SK-N-SH (cell line): ENCODE data around the gene FAM135A. TPM values are rescaled to one million over a fixed set of nuclear protein-coding genes. Genes with fewer than 3 reads are reported as not detected.

Experiments
- CTCF ChIA-PET: fragments of 300-600, 350-600 bp; formaldehyde crosslinking; extraction: SDS; loops from one replicate; lab custom pipeline; 2021; lab: Yijun Ruan, JAX
- POLR2A ChIA-PET: fragments of 350-600 bp; sonication (Branson Sonifier 250); formaldehyde crosslinking; extraction: SDS; loops from one replicate; lab custom pipeline; 2020; ENCODE audit warnings: antibody characterized with exemption, inconsistent platforms; lab: Yijun Ruan, JAX
- DNase-seq: peaks from one replicate; pipeline ENCODE4 v3.0.0; 2012
- H2AFZ ChIP-seq: fragments of 200-600 bp; sonication (generic); 2 replicates; pipeline ENCODE4 v1.8.1; 2016; ENCODE audit warnings: antibody characterized with exemption, mild to moderate bottlenecking, low read depth
- H3F3A ChIP-seq: fragments of 200-600 bp; sonication (generic); replicated peaks from 2 replicates; pipeline ENCODE3; 2016; ENCODE audit warnings: antibody characterized with exemption, mild to moderate bottlenecking; ENCODE audit not compliant: insufficient read depth
- H3K27ac ChIP-seq, 2 experiments: fragments of 200-500 bp in 1 of 2; fragments of 200-600 bp in 1 of 2; sonication (Bioruptor generic) in 1 of 2; sonication (generic), shearing (Covaris generic) in 1 of 2; 2 replicates each; pipeline versions ENCODE4 v1.5.1 to v1.6.1; 2014 to 2016; ENCODE audit warnings: low read depth in 2 of 2, inconsistent platforms in 1 of 2, low read length in 1 of 2, mild to moderate bottlenecking in 1 of 2, mixed read lengths in 1 of 2
- H3K27me3 ChIP-seq: fragments of 200-600 bp; sonication (generic), shearing (Covaris generic); 2 replicates; pipeline ENCODE4 v1.6.1; 2016; ENCODE audit warnings: mixed run types; ENCODE audit not compliant: insufficient read depth
- H3K36me3 ChIP-seq, 2 experiments: fragments of 200-500 bp in 1 of 2; fragments of 200-600 bp in 1 of 2; sonication (Bioruptor generic) in 1 of 2; sonication (generic) in 1 of 2; replicated peaks in 1 of 2; 2 replicates each; pipeline versions ENCODE3 to v1.5.1; 2014 to 2016; ENCODE audit warnings: low read length in 1 of 2, mild to moderate bottlenecking in 1 of 2; ENCODE audit not compliant: insufficient read depth in 2 of 2, control insufficient read depth in 1 of 2
- H3K4me1 ChIP-seq, 2 experiments: fragments of 200-500 bp in 1 of 2; fragments of 200-600 bp in 1 of 2; sonication (Bioruptor generic) in 1 of 2; sonication (generic), shearing (Covaris generic) in 1 of 2; 2 replicates each; pipeline versions ENCODE4 v1.5.1 to v1.6.1; 2014 to 2016; ENCODE audit warnings: low read depth in 1 of 2, low read length in 1 of 2, mixed run types in 1 of 2; ENCODE audit not compliant: insufficient read depth in 2 of 2, control insufficient read depth in 1 of 2
- H3K4me2 ChIP-seq: fragments of 200-600 bp; sonication (generic), shearing (Covaris generic); 2 replicates; pipeline ENCODE4 v1.6.1; 2017; ENCODE audit warnings: mixed run types
- H3K4me3 ChIP-seq, 2 experiments: fragments of 200-500 bp in 1 of 2; fragments of 200-600 bp in 1 of 2; sonication (Bioruptor generic) in 1 of 2; sonication (generic), shearing (Covaris generic) in 1 of 2; 2 replicates each; pipeline versions ENCODE4 v1.5.1 to v1.8.1; 2014 to 2016; ENCODE audit warnings: low read depth in 2 of 2, inconsistent platforms in 1 of 2, low read length in 1 of 2, mild to moderate bottlenecking in 1 of 2, mixed read lengths in 1 of 2, moderate library complexity in 1 of 2
- H3K79me2 ChIP-seq: fragments of 200-600 bp; sonication (generic); 2 replicates; pipeline ENCODE4 v1.8.1; 2017; ENCODE audit warnings: mild to moderate bottlenecking; ENCODE audit not compliant: insufficient read depth
- H3K9ac ChIP-seq: fragments of 200-600 bp; sonication (generic); 2 replicates; pipeline ENCODE4 v1.6.1; 2017; ENCODE audit warnings: mixed run types
- H3K9me2 ChIP-seq: fragments of 200-600 bp; sonication (generic); 2 replicates; pipeline ENCODE4 v1.6.1; 2017; ENCODE audit warnings: mixed run types
- H3K9me3 ChIP-seq: fragments of 200-600 bp; sonication (generic); 2 replicates; pipeline ENCODE4 v1.6.1; 2017; ENCODE audit warnings: mixed run types, mild to moderate bottlenecking, moderate library complexity
- H4K20me1 ChIP-seq: fragments of 200-600 bp; sonication (generic); 2 replicates; pipeline ENCODE4 v1.6.1; 2017; ENCODE audit warnings: mild to moderate bottlenecking, mixed run types; ENCODE audit not compliant: insufficient read depth
- CHD2 ChIP-seq: fragments of 150-350 bp; IDR thresholded peaks from 2 replicates; pipeline ENCODE4 v1.6.1; 2018; ENCODE audit warnings: low read length; ENCODE audit not compliant: partially characterized antibody
- EZH2phosphoT487 ChIP-seq: fragments of 200-600 bp; sonication (generic); IDR thresholded peaks from 2 replicates; pipeline ENCODE4 v1.6.1; 2017; ENCODE audit warnings: low read depth, mixed run types, mild to moderate bottlenecking, antibody characterized with exemption, moderate library complexity, borderline replicate concordance
- FOXJ3 ChIP-seq: sonication (generic); formaldehyde crosslinking; IDR thresholded peaks from 2 replicates; pipeline ENCODE4 v1.5.1; 2020; ENCODE audit warnings: mild to moderate bottlenecking, missing genetic modification reagents
- FOXM1 ChIP-seq: IDR thresholded peaks from 2 replicates; pipeline ENCODE4 v1.4.0; 2012; ENCODE audit warnings: low read depth, mild to moderate bottlenecking
- IRF3 ChIP-seq: fragments of 150-350 bp; IDR thresholded peaks from 2 replicates; pipeline ENCODE4 v1.6.1; 2016; ENCODE audit warnings: mild to moderate bottlenecking, low read depth, low read length
- MXI1 ChIP-seq: IDR thresholded peaks from 2 replicates; pipeline ENCODE4 v1.6.1; 2012; ENCODE audit warnings: mild to moderate bottlenecking, low read depth, low read length, improper control_type of control experiment
- NRF1 ChIP-seq: IDR thresholded peaks from 2 replicates; pipeline ENCODE4 v1.6.1; 2012; ENCODE audit warnings: low read depth, mild to moderate bottlenecking, low read length
- POLR2AphosphoS5 ChIP-seq: IDR thresholded peaks from 2 replicates; pipeline ENCODE4 v1.6.1; 2012; ENCODE audit warnings: low read depth, low read length
- RFX5 ChIP-seq: IDR thresholded peaks from 2 replicates; pipeline ENCODE4 v1.6.1; 2012; ENCODE audit warnings: mild to moderate bottlenecking, improper control_type of control experiment, low read length
- SIN3A ChIP-seq: IDR thresholded peaks from 2 replicates; pipeline ENCODE4 v1.6.1; 2012; ENCODE audit warnings: low read depth, mild to moderate bottlenecking, low read length, moderate library complexity, borderline replicate concordance
- SMC3 ChIP-seq: IDR thresholded peaks from 2 replicates; pipeline ENCODE4 v1.6.1; 2012; ENCODE audit warnings: low read depth, low read length, improper control_type of control experiment
- TAF1 ChIP-seq: IDR thresholded peaks from 2 replicates; pipeline ENCODE4 v1.6.1; 2012; ENCODE audit warnings: low read depth, mild to moderate bottlenecking, low read length, moderate library complexity, borderline replicate concordance
- WGBS: methylation state at CpG from one replicate; pipeline ENCODE4 v1.1.6; 2017; ENCODE audit warnings: low lambda C conversion rate; 5-methylcytosine and 5-hydroxymethylcytosine counted together
- polyA plus RNA-seq, 3 experiments: library from polyadenylated mRNA; depleted of rRNA; stranded (reverse); fragments of >200 nt; gene quantifications; 2 replicates each; pipeline ENCODE4 v1.2.3, GENCODE V29; 2012

Gene FAM135A
- polyA plus RNA-seq, 1 of the 3 experiments (the other 2 are of a cell fraction), result 2.6 TPM

GRCh38 chr6:70507161-70507560, 93.9 kb downstream of the FAM135A start:
- H2AFZ ChIP-seq, result no peak overlapping the region
- no peak overlapping the region for H3K4me3 ChIP-seq
- no peaks in the 10 kb centered on the region for H3K27me3 ChIP-seq
- no peak for DNase-seq
- ChIA-PET CTCF (no interaction called here), POLR2A (no interaction called here)
- H3K79me2 ChIP-seq, result no peaks in the 10 kb centered on the region
- no peaks in the 10 kb centered on the region for H3K9me2 ChIP-seq
- 90% methylated on average over 1 of the region's 1 CpG for WGBS
- H4K20me1 ChIP-seq, result no peaks in the 10 kb centered on the region
- H3K4me1 ChIP-seq, result no peaks in the 10 kb centered on the region
- no peak overlapping the region for H3K9ac ChIP-seq
- H3K9me3 ChIP-seq, result peaks cover 8% of the 10 kb centered on the region
- H3K36me3 ChIP-seq, result peaks cover 25 to 34% of the 10 kb centered on the region in 2 experiments
- no peaks in the 10 kb centered on the region for H3F3A ChIP-seq
- no peak overlapping the region for H3K4me2 ChIP-seq
- TF ChIP-seq POLR2AphosphoS5 (no peak), SIN3A (no peak), EZH2phosphoT487 (no peak), RFX5 (no peak), TAF1 (no peak), NRF1 (no peak), FOXM1 (no peak), FOXJ3 (CRISPR knock-in tag) (no peak)
- H3K27ac ChIP-seq, result no peak overlapping the region

- Histone ChIP-seq H3K9ac (no peak overlapping the region), H3K36me3 (peaks cover 7 to 20% of the 10 kb centered on the region in 2 experiments), H3K4me1 (no peaks in the 10 kb centered on the region), H3K9me3 (peaks cover 4% of the 10 kb centered on the region; the same call in 1 of the 2 replicates), H3K9me2 (no peaks in the 10 kb centered on the region), H3K27ac (no peak overlapping the region), H3K4me2 (no peak overlapping the region), H2AFZ (no peak overlapping the region), H4K20me1 (no peaks in the 10 kb centered on the region), H3K79me2 (no peaks in the 10 kb centered on the region), H3F3A (no peaks in the 10 kb centered on the region), H3K4me3 (no peak overlapping the region), H3K27me3 (no peaks in the 10 kb centered on the region)
- TF ChIP-seq IRF3 (no peak), TAF1 (no peak), MXI1 (no peak), RFX5 (no peak), CHD2 (no peak), SMC3 (no peak)
- CTCF ChIA-PET, result no interaction called here
- WGBS, result 94% methylated on average over 1 of the region's 1 CpG
- DNase-seq, result no peak
- POLR2A ChIA-PET, result no interaction called here
These were observed 95.6 kb downstream of the FAM135A start for GRCh38 chr6:70508953-70509352.
